ENCODE results near the gene COL6A5. TPM values are rescaled to one million over a fixed set of nuclear protein-coding genes. Genes with fewer than 3 reads are reported as not detected.

The COL6A5 gene
- total RNA-seq, 1 donor from 2014 or later = not detected

DNA sequence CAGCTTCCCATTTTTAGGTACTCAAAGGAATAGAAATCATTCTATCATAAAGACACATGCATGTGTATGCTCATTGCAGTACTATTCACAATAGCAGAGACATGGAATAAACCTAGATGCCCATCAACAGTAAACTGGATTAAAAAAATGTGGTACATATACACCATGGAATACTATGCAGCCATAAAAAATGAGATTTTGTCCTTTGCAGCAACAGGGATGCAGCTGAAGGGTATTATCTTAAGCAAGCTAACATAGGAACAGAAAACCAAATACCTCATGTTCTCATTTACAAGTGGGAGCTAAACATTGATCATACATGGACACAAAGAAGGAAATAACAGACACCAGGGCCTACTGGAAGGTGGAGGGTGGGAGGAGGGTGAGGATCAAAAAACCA is 33.1 kb upstream of the COL6A5 start:
- DNase-seq (no peak), ATAC-seq (ENCODE audit: low read depth) (no peak)
- no peak overlapping the region for H3K4me3 Mint-ChIP-seq
- peaks cover 12% of the 10 kb centered on the region for H3K27me3 Mint-ChIP-seq
- H3K36me3 Mint-ChIP-seq (ENCODE audit: low read depth) = no peaks in the 10 kb centered on the region
- ChIA-PET POLR2A (no interaction called here), CTCF (no interaction called here)
- peaks cover 4% of the 10 kb centered on the region for H3K9me3 Mint-ChIP-seq
- intact Hi-C loops (cut with micrococcal nuclease) = no loop called here
- no peaks in the 10 kb centered on the region for H3K4me1 Mint-ChIP-seq
- TF ChIP-seq, protein P1, sequence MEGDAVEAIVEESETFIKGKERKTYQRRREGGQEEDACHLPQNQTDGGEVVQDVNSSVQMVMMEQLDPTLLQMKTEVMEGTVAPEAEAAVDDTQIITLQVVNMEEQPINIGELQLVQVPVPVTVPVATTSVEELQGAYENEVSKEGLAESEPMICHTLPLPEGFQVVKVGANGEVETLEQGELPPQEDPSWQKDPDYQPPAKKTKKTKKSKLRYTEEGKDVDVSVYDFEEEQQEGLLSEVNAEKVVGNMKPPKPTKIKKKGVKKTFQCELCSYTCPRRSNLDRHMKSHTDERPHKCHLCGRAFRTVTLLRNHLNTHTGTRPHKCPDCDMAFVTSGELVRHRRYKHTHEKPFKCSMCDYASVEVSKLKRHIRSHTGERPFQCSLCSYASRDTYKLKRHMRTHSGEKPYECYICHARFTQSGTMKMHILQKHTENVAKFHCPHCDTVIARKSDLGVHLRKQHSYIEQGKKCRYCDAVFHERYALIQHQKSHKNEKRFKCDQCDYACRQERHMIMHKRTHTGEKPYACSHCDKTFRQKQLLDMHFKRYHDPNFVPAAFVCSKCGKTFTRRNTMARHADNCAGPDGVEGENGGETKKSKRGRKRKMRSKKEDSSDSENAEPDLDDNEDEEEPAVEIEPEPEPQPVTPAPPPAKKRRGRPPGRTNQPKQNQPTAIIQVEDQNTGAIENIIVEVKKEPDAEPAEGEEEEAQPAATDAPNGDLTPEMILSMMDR (IDR thresholded peaks at IDR 0.05) = no peak
- no peak overlapping the region for H3K27ac Mint-ChIP-seq

DNA sequence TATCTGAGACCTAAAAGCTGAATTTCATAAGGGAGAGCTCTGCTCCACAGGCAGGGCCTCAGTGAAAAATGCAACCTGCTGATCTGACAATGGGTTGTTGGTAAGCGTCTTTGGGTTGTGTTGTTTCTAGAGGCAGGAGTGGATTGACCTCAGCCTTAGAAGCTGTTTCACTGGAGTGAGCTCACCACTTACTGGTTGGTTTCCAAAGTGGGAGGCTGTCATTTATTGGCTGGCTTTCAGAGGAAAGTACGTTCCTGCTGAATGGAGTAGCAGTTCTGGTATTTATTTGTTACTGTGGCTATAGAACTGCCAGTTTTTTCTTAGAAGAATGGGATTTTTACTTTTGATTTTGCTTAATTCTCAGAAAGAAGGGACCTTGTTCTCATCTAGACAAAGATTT is 29.3 kb upstream of the COL6A5 start:
- intact Hi-C loops (cut with micrococcal nuclease) = no loop called here
- ChIA-PET POLR2A (no interaction called here), CTCF (no interaction called here)
- no peaks in the 10 kb centered on the region for H3K4me1 Mint-ChIP-seq
- no peak for ATAC-seq (ENCODE audit: low read depth)
- no peak for DNase-seq
- TF ChIP-seq, protein P1 (IDR thresholded peaks at IDR 0.05) = no peak
- H3K36me3 Mint-ChIP-seq (ENCODE audit: low read depth) = no peaks in the 10 kb centered on the region
- peaks cover 7% of the 10 kb centered on the region for H3K9me3 Mint-ChIP-seq
- no peak overlapping the region for H3K27ac Mint-ChIP-seq
- H3K27me3 Mint-ChIP-seq = peaks cover 8% of the 10 kb centered on the region
- no peak overlapping the region for H3K4me3 Mint-ChIP-seq

DNA sequence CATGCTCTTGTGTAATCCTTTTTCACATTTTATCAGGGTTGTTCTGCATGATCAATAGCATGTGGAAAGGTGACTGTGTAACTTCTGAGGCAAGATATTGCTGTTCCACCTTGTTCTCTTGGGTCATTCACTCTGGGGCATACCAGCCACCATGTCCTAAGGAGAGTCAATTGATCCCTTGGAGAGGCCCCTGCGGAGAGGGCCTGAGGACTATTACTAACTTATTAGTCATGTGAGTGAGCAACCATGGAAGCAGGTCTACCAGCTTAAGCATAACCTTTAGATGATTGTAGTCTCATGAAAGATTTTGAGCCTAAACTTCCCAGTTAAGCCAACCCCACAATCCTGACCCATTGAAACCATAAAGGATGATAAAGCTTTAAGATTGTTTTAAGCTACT is 22.0 kb upstream of the COL6A5 start:
- CTCF ChIA-PET = no interaction called here
- Mint-ChIP-seq H3K27me3 (no peaks in the 10 kb centered on the region), H3K36me3 (ENCODE audit: low read depth) (no peaks in the 10 kb centered on the region), H3K27ac (no peak overlapping the region), H3K9me3 (peaks cover 6% of the 10 kb centered on the region), H3K4me1 (no peaks in the 10 kb centered on the region), H3K4me3 (no peak overlapping the region)
- POLR2A ChIA-PET = no interaction called here
- DNase-seq = no peak
- TF ChIP-seq, protein P1 (IDR thresholded peaks at IDR 0.05) = no peak
- intact Hi-C loops (cut with micrococcal nuclease) = no loop called here
- ATAC-seq (ENCODE audit: low read depth) = no peak

DNA sequence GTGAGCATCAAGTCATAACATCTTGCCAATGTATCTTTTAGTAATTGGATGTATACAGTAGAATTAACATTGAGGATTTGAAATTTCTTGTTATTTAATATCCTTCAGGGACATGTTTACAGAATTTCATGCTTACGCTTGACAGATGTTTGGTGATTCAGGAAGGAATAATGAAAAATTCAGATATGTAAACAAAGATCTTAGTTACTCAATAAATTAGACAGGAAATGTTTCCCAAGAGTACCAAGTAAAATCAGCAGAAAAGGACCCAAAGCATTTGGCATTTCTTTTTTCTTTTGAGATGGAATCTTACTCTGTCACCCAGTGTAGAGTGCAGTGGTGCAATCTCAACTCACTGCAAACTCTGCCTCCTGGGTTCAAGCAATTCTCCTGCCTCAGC is 4.7 kb upstream of the COL6A5 start:
- DNase-seq = no peak

DNA sequence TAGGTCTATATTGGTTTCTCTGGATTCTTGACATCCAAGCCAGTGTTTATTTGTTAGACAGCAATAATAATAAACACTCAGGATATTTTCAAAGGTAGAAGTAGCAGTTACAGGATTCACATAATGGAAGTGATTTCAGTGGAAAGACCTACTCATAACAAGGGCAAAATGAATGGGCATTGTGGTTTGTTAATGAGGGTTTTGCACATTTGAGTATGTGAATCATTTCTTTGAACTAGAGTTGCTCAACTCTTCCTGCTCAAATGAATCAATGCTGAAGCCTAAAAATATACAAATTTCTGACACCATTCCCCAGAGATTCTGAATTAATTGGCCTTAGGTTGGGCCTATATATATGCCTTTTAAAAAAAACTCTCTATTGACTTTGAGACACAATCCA is 4.1 kb upstream of the COL6A5 start:
- intact Hi-C loops (cut with micrococcal nuclease) = no loop called here
- H3K36me3 Mint-ChIP-seq (ENCODE audit: low read depth) = no peaks in the 10 kb centered on the region
- H3K27me3 Mint-ChIP-seq = peaks cover 17% of the 10 kb centered on the region
- POLR2A ChIA-PET = no interaction called here
- H3K4me3 Mint-ChIP-seq = no peak overlapping the region
- ATAC-seq (ENCODE audit: low read depth) = no peak
- peaks cover 18% of the 10 kb centered on the region for H3K9me3 Mint-ChIP-seq
- H3K4me1 Mint-ChIP-seq = no peaks in the 10 kb centered on the region
- CTCF ChIA-PET = no interaction called here
- no peak overlapping the region for H3K27ac Mint-ChIP-seq
- no peak for DNase-seq
- TF ChIP-seq, protein P1 (IDR thresholded peaks at IDR 0.05) = no peak

More for the DNA sequence above, 4.7 kb upstream of the COL6A5 start:
- H3K27ac Mint-ChIP-seq = no peak overlapping the region
- H3K4me3 Mint-ChIP-seq = no peak overlapping the region
- no peaks in the 10 kb centered on the region for H3K4me1 Mint-ChIP-seq
- ChIA-PET CTCF (no interaction called here), POLR2A (no interaction called here)
- TF ChIP-seq, protein P1 (IDR thresholded peaks at IDR 0.05) = no peak
- intact Hi-C loops (cut with micrococcal nuclease) = no loop called here
- no peak for ATAC-seq (ENCODE audit: low read depth)
- peaks cover 22% of the 10 kb centered on the region for H3K9me3 Mint-ChIP-seq
- peaks cover 16% of the 10 kb centered on the region for H3K27me3 Mint-ChIP-seq
- no peaks in the 10 kb centered on the region for H3K36me3 Mint-ChIP-seq (ENCODE audit: low read depth)
